HCT116 (cell line): ENCODE data around the gene KCNJ10. TPM values are rescaled to one million over a fixed set of nuclear protein-coding genes. Genes with fewer than 3 reads are reported as not detected.

Experiments
- ATAC-seq: fragments of 200-7000 bp; cut with Tn5 transposase; 2 replicates; pipeline ENCODE4 v1.9.1; 2020; ENCODE audit warnings: mild to moderate bottlenecking, moderate library complexity
- BruUV-seq: library from RNA; stranded (reverse); fragments of 400-500 nt; replicated peaks from 2 replicates; lab custom pipeline; 2021; lab: Mats Ljungman, UMichigan
- CTCF ChIA-PET: fragments of 300-600 bp; sonication (Branson Sonifier 250); formaldehyde crosslinking; loops from one replicate; lab custom pipeline; 2021; ENCODE audit warnings: antibody characterized with exemption; lab: Charles Lee
- POLR2A ChIA-PET: fragments of 300-600, 350-600 bp; sonication (Branson Sonifier 250); formaldehyde crosslinking; loops from one replicate; lab custom pipeline; 2021; ENCODE audit warnings: antibody characterized with exemption; lab: Charles Lee
- RAD21 ChIA-PET, 2 experiments: fragments of 300-600 bp; sonication (Branson Sonifier 250); formaldehyde crosslinking; loops; one replicate each; lab custom pipeline; 2023; ENCODE audit warnings: low total read pairs in 2 of 2; ENCODE audit not compliant: uncharacterized antibody in 2 of 2, unreplicated experiment in 2 of 2, low non-redundant PET in 1 of 2; lab: Charles Lee
- DNase-seq: peaks from one replicate; pipeline ENCODE4 v3.0.0-alpha.2; 2010; ENCODE audit warnings: low read depth, low spot score
- H2AFZ ChIP-seq: fragments of 200-600 bp; shearing (Covaris generic), sonication (generic); 2 replicates; pipeline ENCODE4 v1.6.1; 2017; ENCODE audit warnings: low read depth, mixed run types, mixed read lengths, antibody characterized with exemption, low read length; ENCODE audit not compliant: poor library complexity, severe bottlenecking
- H3K27ac ChIP-seq: 2 replicates; pipeline ENCODE4 v1.5.1; 2012; ENCODE audit warnings: low read depth, low read length
- H3K27me3 ChIP-seq: fragments of 200-600 bp; sonication (generic); 2 replicates; pipeline ENCODE4 v1.6.1; 2016; ENCODE audit warnings: mixed run types, low read length, mixed read lengths; ENCODE audit not compliant: insufficient read depth
- H3K36me3 ChIP-seq, 2 experiments: fragments of 200-500 bp in 1 of 2; fragments of 200-600 bp in 1 of 2; sonication (Bioruptor generic) in 1 of 2; sonication (generic) in 1 of 2; 2 replicates each; pipeline versions ENCODE4 v1.5.1 to v1.6.1; 2014 to 2016; ENCODE audit warnings: low read length in 2 of 2, inconsistent platforms in 1 of 2, mixed read lengths in 1 of 2, mixed run types in 1 of 2; ENCODE audit not compliant: insufficient read depth in 2 of 2, control insufficient read depth in 1 of 2
- H3K4me1 ChIP-seq, 2 experiments: fragments of 200-600 bp in 1 of 2; sonication (generic) in 1 of 2; 2 replicates each; pipeline versions ENCODE4 v1.5.1 to v1.6.1; 2012 to 2017; ENCODE audit warnings: low read length in 2 of 2, inconsistent platforms in 1 of 2, mild to moderate bottlenecking in 1 of 2, mixed read lengths in 1 of 2, mixed run types in 1 of 2, moderate library complexity in 1 of 2; ENCODE audit not compliant: insufficient read depth in 2 of 2, control insufficient read depth in 1 of 2
- H3K4me2 ChIP-seq: fragments of 200-600 bp; sonication (generic); 2 replicates; pipeline ENCODE4 v1.6.1; 2017; ENCODE audit warnings: mixed run types, low read length, mixed read lengths
- H3K4me3 ChIP-seq, 2 experiments: fragments of 200-600 bp in 1 of 2; sonication (generic) in 1 of 2; replicated peaks in 1 of 2; 2 replicates each; pipeline ENCODE4 v1.5.1; 2011 to 2016; ENCODE audit warnings: low read length in 2 of 2, control low read depth in 1 of 2, low read depth in 1 of 2, mild to moderate bottlenecking in 1 of 2, mixed read lengths in 1 of 2, mixed run types in 1 of 2
- H3K79me2 ChIP-seq: fragments of 200-600 bp; sonication (generic); 2 replicates; pipeline ENCODE4 v1.6.1; 2017; ENCODE audit warnings: mild to moderate bottlenecking, mixed run types, low read length, moderate library complexity, mixed read lengths; ENCODE audit not compliant: insufficient read depth
- H3K9ac ChIP-seq: fragments of 200-600 bp; sonication (generic); 2 replicates; pipeline ENCODE4 v1.6.1; 2016; ENCODE audit warnings: low read length, mixed read lengths
- H3K9me2 ChIP-seq: fragments of 200-600 bp; sonication (generic), shearing (Covaris generic); 2 replicates; pipeline ENCODE4 v1.6.1; 2017; ENCODE audit warnings: mixed run types, mild to moderate bottlenecking, moderate library complexity; ENCODE audit not compliant: insufficient read depth
- H3K9me3 ChIP-seq, 2 experiments: fragments of 200-500 bp in 1 of 2; fragments of 200-600 bp in 1 of 2; sonication (Bioruptor generic) in 1 of 2; sonication (generic) in 1 of 2; 2 replicates each; pipeline ENCODE4 v1.6.1; 2014 to 2017; ENCODE audit warnings: low read length in 2 of 2, mixed read lengths in 2 of 2, inconsistent platforms in 1 of 2, low read depth in 1 of 2, mild to moderate bottlenecking in 1 of 2, mixed run types in 1 of 2, moderate library complexity in 1 of 2; ENCODE audit not compliant: control insufficient read depth in 1 of 2, insufficient read depth in 1 of 2
- H4K20me1 ChIP-seq: fragments of 200-600 bp; sonication (generic), shearing (Covaris generic); 2 replicates; pipeline ENCODE4 v1.6.1; 2017; ENCODE audit warnings: mixed run types, mild to moderate bottlenecking, moderate library complexity; ENCODE audit not compliant: insufficient read depth
- ATF3 ChIP-seq: IDR thresholded peaks from 2 replicates; pipeline ENCODE4 v1.6.1; 2012
- CTCF ChIP-seq, 3 experiments: fragments of 200-600 bp in 1 of 3; sonication (generic) in 1 of 3; IDR thresholded peaks in 2 of 3; conservative IDR thresholded peaks in 1 of 3; 2 replicates each; pipeline ENCODE4 v1.5.1; 2012 to 2017; ENCODE audit warnings: low read depth in 2 of 3, low read length in 2 of 3, antibody characterized with exemption in 1 of 3, borderline replicate concordance in 1 of 3, control low read depth in 1 of 3, mild to moderate bottlenecking in 1 of 3, mixed read lengths in 1 of 3, mixed run types in 1 of 3, moderate library complexity in 1 of 3; ENCODE audit not compliant: insufficient read depth in 1 of 3
- ELF1 ChIP-seq: IDR thresholded peaks from 2 replicates; pipeline ENCODE4 v1.6.1; 2012; ENCODE audit warnings: low read depth, borderline replicate concordance
- EZH2 ChIP-seq: fragments of 200-600 bp; sonication (generic); IDR thresholded peaks from 2 replicates; pipeline ENCODE4 v1.6.1; 2017; ENCODE audit warnings: antibody characterized with exemption, mixed run types
- JUND ChIP-seq: IDR thresholded peaks from 2 replicates; pipeline ENCODE4 v1.6.1; 2012
- RAD21 ChIP-seq: IDR thresholded peaks from 2 replicates; pipeline ENCODE4 v1.6.1; 2012; ENCODE audit warnings: low read depth, mild to moderate bottlenecking
- SRF ChIP-seq: IDR thresholded peaks from 2 replicates; pipeline ENCODE4 v1.6.1; 2012; ENCODE audit warnings: low read depth
- ZBTB33 ChIP-seq: IDR thresholded peaks from 2 replicates; pipeline ENCODE4 v1.6.1; 2011; ENCODE audit warnings: mild to moderate bottlenecking, low read length, moderate library complexity; ENCODE audit not compliant: insufficient replicate concordance; ENCODE audit errors: extremely low read depth
- intact Hi-C: fragments of 100-400 bp; cut with micrococcal nuclease; formaldehyde crosslinking; loops from 2 replicates; pipeline ENCODE4 v1.10.0; 2022
- total RNA-seq: library from RNA; stranded (reverse); gene quantifications from one replicate; pipeline ENCODE4 v1.2.1, GENCODE V29; 2021; ENCODE audit not compliant: unreplicated experiment

KCNJ10 gene
- total RNA-seq, 1 experiment from 2014 or later = 0.57 TPM

- intact Hi-C loops = no loop called here
- Histone ChIP-seq H3K9me2 (no peaks in the 10 kb centered on the region), H3K4me2 (no peak overlapping the region), H4K20me1 (no peaks in the 10 kb centered on the region), H3K79me2 (no peaks in the 10 kb centered on the region), H3K9me3 (no peaks in the 10 kb centered on the region), H3K4me1 (peaks cover 14 to 25% of the 10 kb centered on the region in 2 experiments), H2AFZ (no peak overlapping the region), H3K36me3 (no peaks in the 10 kb centered on the region), H3K27ac (no peak overlapping the region), H3K27me3 (peaks cover 10% of the 10 kb centered on the region; the same call in 1 of the 2 replicates), H3K4me3 (no peak overlapping the region), H3K9ac (no peak overlapping the region)
- ChIA-PET RAD21 (no interaction called here), CTCF (interaction anchor here (1.2 kb wide), 1 partner anchor 58 kb away, joined by 4 read pairs; no protein-coding TSS in a partner anchor), POLR2A (no interaction called here)
- BruUV-seq = no TSS peak
- no peak for TF ChIP-seq JUND
- TF ChIP-seq CTCF (IDR thresholded peaks at IDR 0.05 in 2 of 3, conservative IDR thresholded peaks at IDR 0.05 in 1 of 3; ENCODE audit: borderline replicate concordance in 1 of 3, insufficient read depth in 1 of 3, low read depth in 2 of 3, low read length in 2 of 3) = no peak
- no peak for TF ChIP-seq ELF1
- TF ChIP-seq EZH2 = no peak
- TF ChIP-seq SRF = no peak
- no peak for TF ChIP-seq RAD21
- no peak for TF ChIP-seq ATF3
- no peak for TF ChIP-seq ZBTB33
- ATAC-seq (no peak), DNase-seq (no peak)
Measured at GRCh38 chr1:159949123-159949522, 120.8 kb downstream of the KCNJ10 start.

Other genes starting within 250 kb of the KCNJ10 start
- not detected for gene SLAMF8, start 243.3 kb downstream of the KCNJ10 start, total RNA-seq
- not detected for gene VSIG8, start 207.5 kb downstream of the KCNJ10 start, total RNA-seq
- gene CFAP45, start 170.0 kb downstream of the KCNJ10 start, total RNA-seq = 0.59 TPM
- gene TAGLN2, start 144.7 kb downstream of the KCNJ10 start, total RNA-seq = 127 TPM
- 10.3 TPM for gene IGSF9, start 124.5 kb downstream of the KCNJ10 start, total RNA-seq
- not detected for gene SLAMF9, start 115.9 kb downstream of the KCNJ10 start, total RNA-seq
- 4.1 TPM for gene PIGM, start 38.2 kb downstream of the KCNJ10 start, total RNA-seq
- gene KCNJ9, start 11.4 kb upstream of the KCNJ10 start, total RNA-seq = 0.05 TPM
- gene IGSF8, start 28.5 kb upstream of the KCNJ10 start, total RNA-seq = 35.6 TPM
- gene ATP1A2, start 45.6 kb upstream of the KCNJ10 start, total RNA-seq = not detected
- not detected for gene ATP1A4, start 81.4 kb upstream of the KCNJ10 start, total RNA-seq
- gene CASQ1, start 120.4 kb upstream of the KCNJ10 start, total RNA-seq = not detected
- gene PEA15, start 135.2 kb upstream of the KCNJ10 start, total RNA-seq = 44.0 TPM
- 98.1 TPM for gene DCAF8, start 192.4 kb upstream of the KCNJ10 start, total RNA-seq
- gene PEX19, start 215.0 kb upstream of the KCNJ10 start, total RNA-seq = 35.9 TPM